GM11168 (cell line): Measurements from ENCODE around the gene AEN.

Experiments
- in situ Hi-C: fragments of 300-500 bp; cut with MboI; formaldehyde crosslinking; loops from one replicate; pipeline ENCODE4 v1.12.0; 2022; ENCODE audit warnings: low sequenced_read_pairs; ENCODE audit not compliant: unreplicated experiment

The AEN gene, protein sequence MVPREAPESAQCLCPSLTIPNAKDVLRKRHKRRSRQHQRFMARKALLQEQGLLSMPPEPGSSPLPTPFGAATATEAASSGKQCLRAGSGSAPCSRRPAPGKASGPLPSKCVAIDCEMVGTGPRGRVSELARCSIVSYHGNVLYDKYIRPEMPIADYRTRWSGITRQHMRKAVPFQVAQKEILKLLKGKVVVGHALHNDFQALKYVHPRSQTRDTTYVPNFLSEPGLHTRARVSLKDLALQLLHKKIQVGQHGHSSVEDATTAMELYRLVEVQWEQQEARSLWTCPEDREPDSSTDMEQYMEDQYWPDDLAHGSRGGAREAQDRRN

DNA sequence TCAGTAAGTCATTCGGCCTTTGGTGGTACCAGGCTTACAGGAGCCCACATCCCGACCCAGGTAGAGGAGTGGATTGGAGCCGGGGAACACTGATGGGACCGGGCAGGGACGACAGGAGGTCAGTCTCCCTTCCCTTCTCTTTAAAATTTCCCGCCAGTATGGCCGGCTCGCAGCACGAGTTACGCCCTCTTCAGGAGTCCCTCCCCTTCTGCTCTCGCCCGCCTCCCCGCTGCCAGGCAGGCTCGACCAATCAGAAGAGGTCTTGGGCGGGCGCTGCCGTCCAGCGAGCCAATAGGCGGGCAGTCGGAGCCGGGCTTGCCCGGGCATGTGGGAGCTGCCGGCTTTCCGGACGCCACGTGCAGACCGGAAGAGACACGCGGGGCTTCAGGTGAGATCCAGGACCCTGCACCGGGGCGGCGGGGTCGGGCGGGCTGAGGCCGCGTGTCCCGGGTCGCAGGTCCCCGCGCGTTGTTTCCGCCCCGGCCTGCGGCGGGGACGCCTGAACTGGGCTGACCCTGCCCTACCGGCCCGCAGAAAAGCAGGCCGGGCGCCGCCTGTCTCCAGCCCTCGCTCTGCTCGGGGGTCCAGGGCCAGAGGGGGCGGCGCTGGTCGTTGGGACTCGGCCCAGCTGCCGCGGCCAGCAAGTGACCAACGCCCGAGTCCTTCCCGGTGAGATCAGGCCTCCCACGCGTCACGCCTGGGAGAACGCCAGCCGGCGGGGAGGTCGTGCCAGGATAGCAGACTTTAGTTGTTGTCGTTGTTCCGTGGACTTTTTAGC lies at the start of gene AEN:
Gene AEN, plus strand, starts transcription at position 346 of the 778 bp plus-strand sequence. CDS start 4,870 bp downstream, outside the sequence.
- in situ Hi-C loops = loop anchor here (10.0 to 25.0 kb wide), 3 partner anchors 156 to 404 kb away; partner anchors contain the start of genes MRPL46 and MRPS11

DNA sequence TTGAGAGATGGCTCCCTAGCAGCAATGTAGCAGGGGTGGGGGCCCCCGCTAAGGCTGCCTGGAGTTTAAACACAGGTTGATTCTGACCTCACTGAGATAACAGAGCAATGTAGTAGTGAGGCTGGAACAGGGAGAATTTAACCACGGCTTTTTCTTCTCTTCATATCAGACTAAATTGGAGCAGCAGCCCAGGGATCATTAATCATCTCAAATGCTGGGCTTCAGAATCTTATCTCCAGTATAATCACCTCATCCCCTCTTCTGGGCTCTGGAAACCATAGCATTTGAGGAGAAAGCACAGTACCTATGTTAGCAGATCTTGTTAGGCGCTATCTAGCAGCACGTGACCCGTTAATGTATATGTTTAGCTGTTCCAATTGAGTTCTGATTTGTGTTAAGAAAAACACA lies 49.3 kb upstream of the AEN start:
- in situ Hi-C loops = no loop called here

- in situ Hi-C loops = no loop called here
These were observed 47.1 kb upstream of the AEN start for GRCh38 chr15:88574077-88574476.

GRCh38 chr15:88574655-88575054 lies 46.5 kb upstream of the AEN start:
- in situ Hi-C loops = no loop called here

- in situ Hi-C loops = no loop called here
These were observed 41.8 kb upstream of the AEN start for GRCh38 chr15:88579322-88579721.

GRCh38 chr15:88580532-88580931 lies 40.6 kb upstream of the AEN start:
- in situ Hi-C loops = no loop called here

DNA sequence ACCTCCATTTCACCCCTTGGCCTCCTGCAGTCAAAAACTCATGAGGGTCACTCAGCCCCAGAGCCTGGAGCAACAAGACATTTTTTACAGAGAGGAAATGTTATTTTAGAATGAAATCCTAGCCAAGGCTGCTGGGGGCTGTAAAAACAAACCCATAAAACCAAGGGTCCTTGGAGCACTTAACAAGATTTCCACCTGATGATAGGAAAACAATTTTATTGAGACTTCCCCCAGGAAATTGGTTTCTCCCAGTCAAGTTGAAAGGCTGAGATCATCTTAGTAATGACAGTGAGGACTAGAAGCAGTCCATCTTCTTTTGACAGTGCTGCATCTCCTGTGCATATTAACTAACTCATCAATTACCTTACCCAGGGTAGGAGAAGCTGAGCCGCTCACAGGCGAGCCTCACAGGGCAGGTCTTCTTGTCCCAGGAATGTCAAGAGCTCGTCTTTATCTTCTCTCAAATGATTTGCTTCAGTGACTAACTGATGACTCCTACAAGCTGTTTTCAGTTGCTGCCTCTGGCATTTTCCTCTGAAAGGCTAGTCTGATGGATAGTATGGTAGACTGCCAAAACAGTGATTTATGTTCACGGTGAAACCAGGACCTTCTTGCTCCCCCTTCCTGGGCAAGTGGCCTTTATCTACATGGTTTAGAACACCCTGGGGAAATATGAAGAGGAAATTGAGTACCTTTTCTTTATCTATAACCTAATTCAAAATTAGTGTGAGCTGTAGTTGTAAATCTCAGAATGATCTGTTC lies 34.6 kb upstream of the AEN start:
- in situ Hi-C loops = no loop called here

DNA sequence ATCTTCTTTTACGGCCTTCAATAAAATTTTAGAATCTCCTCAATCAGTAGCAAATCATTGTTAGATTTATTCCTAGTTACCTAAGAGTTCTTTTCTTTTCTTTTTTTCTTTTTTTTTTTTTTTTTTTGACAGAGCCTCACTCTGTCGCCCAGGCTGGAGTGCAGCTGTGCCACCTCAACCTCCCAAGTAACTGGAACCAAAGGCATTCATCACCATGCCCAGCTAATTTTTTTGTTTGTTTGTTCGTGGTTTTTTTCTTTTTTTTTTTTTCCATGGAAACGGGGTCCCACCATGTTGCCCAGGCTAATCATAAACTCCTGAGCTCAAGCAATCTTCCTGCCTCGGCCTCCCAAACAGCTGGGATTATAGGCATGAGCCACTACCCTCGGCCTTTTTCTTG lies 30.4 kb upstream of the AEN start:
- in situ Hi-C loops = no loop called here

DNA sequence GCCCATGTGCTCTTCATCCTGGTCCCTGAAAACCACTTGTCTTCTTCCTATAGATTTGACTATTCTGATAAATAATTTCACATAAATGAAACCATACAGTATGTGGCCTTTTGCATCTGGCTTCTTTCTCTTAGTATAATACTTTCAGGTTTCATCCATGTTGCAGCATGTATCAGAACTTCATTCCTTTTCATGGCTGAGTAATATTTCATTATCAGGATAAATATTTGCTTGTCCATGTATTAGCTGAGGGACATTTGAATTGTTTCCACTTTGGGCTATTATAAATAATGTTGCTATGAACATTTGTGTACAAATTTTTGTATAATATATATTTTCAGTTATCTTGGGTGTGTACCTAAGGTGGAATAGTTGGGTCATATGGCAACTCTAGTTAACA lies 29.8 kb upstream of the AEN start:
- in situ Hi-C loops = no loop called here

DNA sequence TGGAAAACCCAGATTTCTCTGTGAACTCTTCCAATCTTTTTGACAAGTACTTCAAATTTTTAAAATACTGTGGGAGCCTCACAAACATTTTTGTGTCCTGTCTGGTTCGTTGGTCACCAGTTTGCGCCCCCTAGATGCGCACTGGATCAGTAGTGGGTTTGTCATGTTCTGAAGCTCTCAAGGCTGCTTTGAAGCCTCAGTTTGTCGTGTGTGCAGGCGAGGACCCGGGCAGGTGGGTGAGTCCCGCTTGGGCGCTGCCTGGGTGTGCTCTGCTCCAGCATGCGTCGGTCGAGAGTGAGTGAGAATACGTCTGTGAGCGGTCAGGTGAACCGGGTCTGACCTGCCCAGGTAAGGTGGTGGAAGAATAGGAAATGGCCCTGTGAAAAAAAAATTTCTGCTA lies 17.3 kb upstream of the AEN start:
- in situ Hi-C loops = loop anchor here (25.0 kb wide), 1 partner anchor 233 kb away; no protein-coding TSS in a partner anchor

DNA sequence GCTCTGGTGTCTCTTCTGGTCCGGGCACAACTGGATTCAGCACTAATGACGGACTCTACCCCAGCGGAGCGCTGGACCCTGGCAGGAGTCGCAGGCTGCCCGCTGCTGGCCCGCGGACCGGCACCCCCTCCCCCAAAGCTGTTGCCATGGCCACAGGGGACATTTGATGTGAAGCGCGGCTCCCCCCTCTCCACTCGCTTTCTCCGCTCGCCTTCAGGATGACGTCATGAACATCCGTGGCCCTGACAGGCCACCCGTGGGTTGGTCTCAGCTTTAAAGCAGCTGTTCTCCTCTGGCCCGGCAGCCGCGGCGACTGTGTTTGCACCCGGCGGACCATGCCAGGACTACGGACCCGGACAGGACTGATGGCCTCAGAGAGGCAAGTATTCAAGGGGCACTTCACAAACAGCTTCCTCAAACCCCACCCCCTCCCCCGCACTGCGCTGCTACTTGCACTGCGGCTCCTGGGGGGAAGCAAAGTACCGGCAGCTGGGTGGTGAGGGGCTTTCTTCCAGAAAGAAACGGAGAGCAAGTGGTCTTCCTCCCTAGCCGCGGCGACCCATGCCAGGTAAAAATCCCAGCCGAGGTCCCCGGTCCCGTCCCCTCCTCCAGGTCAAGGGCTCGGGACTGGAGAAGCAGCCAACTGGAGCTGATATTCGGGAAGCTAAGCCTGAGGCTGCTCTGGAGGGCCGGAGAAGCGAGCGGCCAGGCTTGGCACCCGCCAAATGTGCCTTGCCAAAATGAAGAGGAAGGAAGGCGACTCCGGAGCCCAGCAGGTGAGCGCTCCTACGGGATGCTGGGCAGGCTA lies 16.6 kb upstream of the AEN start:
- in situ Hi-C loops = loop anchor here (25.0 kb wide), 1 partner anchor 233 kb away; no protein-coding TSS in a partner anchor

DNA sequence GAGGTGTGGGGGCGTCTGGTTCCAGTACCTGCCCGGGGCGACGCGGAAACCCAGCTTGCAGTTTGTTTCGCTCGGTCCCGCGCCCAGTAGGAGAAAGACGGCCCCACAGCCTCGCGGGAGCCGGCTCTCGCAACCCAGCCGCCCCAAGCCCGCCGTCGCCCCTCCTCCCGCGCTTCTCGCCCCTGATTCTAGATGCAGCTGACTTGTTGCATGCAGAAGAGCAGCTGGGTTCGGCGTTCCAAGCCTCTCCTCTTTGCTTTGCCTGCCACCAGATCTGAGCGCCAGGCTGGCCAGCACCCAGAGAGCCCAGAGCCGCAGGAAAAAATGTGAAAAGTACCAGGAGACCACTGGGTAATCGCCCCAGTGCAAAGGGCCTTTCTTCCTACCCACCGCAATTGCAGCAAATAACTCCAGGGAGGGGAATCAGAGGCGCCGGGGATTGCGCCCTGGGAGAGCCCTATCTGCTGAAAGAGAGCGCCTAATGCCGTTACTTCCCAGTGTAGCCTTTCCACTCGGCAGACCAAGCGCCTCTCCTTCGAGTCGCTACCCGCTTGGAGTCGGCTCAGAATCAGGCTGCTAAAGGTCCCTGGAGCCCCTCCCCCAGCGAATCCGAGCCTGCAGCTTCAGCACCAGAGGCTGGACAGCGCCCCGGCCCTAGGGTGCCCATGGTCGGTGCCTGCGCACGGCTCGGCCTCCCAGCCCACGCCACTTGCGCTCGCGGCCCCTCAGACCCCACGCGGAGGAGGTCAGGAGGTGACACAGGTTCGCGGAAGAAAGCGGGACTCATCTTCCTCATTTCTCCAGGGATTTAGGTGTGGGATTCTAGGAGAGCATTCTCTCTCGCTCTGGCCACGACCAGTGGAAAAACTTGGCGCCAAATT lies 15.7 kb upstream of the AEN start:
- in situ Hi-C loops = loop anchor here (25.0 kb wide), 1 partner anchor 232 kb away; no protein-coding TSS in a partner anchor

GRCh38 chr15:88606070-88606794 lies 14.9 kb upstream of the AEN start:
- in situ Hi-C loops = loop anchor here (25.0 kb wide), 1 partner anchor 231 kb away; no protein-coding TSS in a partner anchor

DNA sequence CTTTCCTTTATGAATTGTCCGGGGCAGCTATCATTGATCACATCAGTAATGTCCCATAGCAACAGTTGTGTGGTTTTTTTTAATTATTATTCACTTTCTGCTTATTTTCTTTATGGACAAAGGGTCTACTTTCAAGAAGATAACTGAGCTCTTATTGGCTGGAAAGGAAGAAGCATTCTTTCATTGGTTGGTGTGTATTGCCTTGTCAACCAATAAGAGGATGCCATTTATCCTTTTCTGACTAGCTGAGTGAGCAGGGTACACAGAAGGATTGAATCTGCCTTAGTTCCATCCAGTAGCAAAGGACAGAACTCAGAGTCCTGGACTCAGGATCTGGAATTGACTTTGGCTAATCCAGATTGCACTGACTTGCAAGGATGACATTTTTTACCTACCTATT lies 13.2 kb upstream of the AEN start:
- in situ Hi-C loops = loop anchor here (25.0 kb wide), 1 partner anchor 229 kb away; no protein-coding TSS in a partner anchor

DNA sequence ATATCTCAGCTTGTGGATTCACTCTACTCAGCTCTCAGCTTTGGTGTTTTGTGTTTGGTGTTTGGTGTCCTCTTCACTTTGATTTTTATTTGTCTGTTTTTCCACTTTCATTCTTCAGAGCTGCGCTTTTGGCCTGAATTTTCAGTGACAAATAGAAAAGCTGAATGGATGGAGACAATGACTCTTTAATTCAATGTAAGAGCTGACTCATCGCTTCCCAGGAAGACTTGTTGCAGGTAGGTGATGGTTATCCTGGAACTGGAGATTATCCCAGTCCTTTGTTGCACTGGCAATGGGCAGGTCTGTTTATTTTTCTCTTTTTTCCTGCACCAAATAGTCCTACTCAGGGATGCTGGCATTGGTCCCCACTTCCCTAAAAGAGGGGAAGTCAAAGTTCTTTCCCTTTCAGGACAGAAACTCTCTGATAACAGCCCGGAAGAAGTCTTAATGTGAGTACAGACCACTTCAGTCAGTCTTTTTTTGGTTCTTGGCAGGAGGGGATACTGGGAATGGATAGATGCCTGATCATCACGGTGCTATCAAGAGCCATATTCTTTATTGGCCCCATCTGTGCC lies 12.4 kb upstream of the AEN start:
- in situ Hi-C loops = loop anchor here (25.0 kb wide), 1 partner anchor 229 kb away; no protein-coding TSS in a partner anchor

- in situ Hi-C loops = loop anchor here (25.0 kb wide), 1 partner anchor 228 kb away; no protein-coding TSS in a partner anchor
These were observed 11.6 kb upstream of the AEN start for GRCh38 chr15:88609344-88610090.

- in situ Hi-C loops = loop anchor here (25.0 kb wide), 1 partner anchor 227 kb away; no protein-coding TSS in a partner anchor
These were observed 10.4 kb upstream of the AEN start for GRCh38 chr15:88610701-88611231.
